Activated CD8-positive, alpha-beta T cell treated with anti-CD3 and anti-CD28 coated beads for 36 hours (primary cell): ENCODE results near the gene BCKDK. TPM values are rescaled to one million over a fixed set of nuclear protein-coding genes. Genes with fewer than 3 reads are reported as not detected.

Source experiments
- ATAC-seq: fragments of 200-7000 bp; cut with Tn5 transposase; one replicate; pipeline ENCODE4 v1.10.0; 2021; ENCODE audit warnings: mild to moderate bottlenecking, moderate library complexity
- CTCF ChIA-PET: fragments of 350-600 bp; sonication (Branson Sonifier 250); formaldehyde crosslinking; loops from one replicate; lab custom pipeline; 2021; ENCODE audit warnings: antibody characterized with exemption; lab: Charles Lee
- POLR2A ChIA-PET: fragments of 350-600 bp; sonication (Branson Sonifier 250); formaldehyde crosslinking; loops from one replicate; lab custom pipeline; 2021; ENCODE audit warnings: antibody characterized with exemption; lab: Charles Lee
- DNase-seq: peaks from one replicate; pipeline ENCODE4 v3.0.0-alpha.2; 2020
- H3K27ac Mint-ChIP-seq: one replicate; pipeline ENCODE4 v1.8.0; 2021; ENCODE audit warnings: mild to moderate bottlenecking, mixed read lengths
- H3K27me3 Mint-ChIP-seq: one replicate; pipeline ENCODE4 v1.8.0; 2021; ENCODE audit warnings: mixed read lengths
- H3K36me3 Mint-ChIP-seq: one replicate; pipeline ENCODE4 v1.8.0; 2021; ENCODE audit warnings: low read depth, mixed read lengths
- H3K4me1 Mint-ChIP-seq: one replicate; pipeline ENCODE4 v1.8.0; 2021; ENCODE audit warnings: low read depth, mixed read lengths
- H3K4me3 Mint-ChIP-seq: one replicate; pipeline ENCODE4 v1.8.0; 2021; ENCODE audit warnings: mild to moderate bottlenecking, moderate library complexity, mixed read lengths
- H3K9me3 Mint-ChIP-seq: one replicate; pipeline ENCODE4 v1.8.0; 2021; ENCODE audit warnings: mixed read lengths
- CTCF ChIP-seq: fragments of 200-600 bp; IDR thresholded peaks from one replicate; pipeline ENCODE4 v1.8.0; 2022; ENCODE audit warnings: antibody characterized with exemption, mild to moderate bottlenecking
- intact Hi-C: fragments of 100-400 bp; cut with micrococcal nuclease; formaldehyde crosslinking; loops from one replicate; pipeline ENCODE4 v1.10.0; 2022
- total RNA-seq, 2 experiments: library from RNA; stranded (reverse); gene quantifications; one replicate each; pipeline ENCODE4 v1.2.3, GENCODE V29; 2021

The BCKDK gene
- total RNA-seq, 2 experiments from 2014 or later = 55.1 to 58.7 TPM

- H3K4me1 Mint-ChIP-seq = peaks cover 2% of the 10 kb centered on the region
- peaks cover 21% of the 10 kb centered on the region for H3K36me3 Mint-ChIP-seq
- intact Hi-C loops = no loop called here
- H3K9me3 Mint-ChIP-seq = no peaks in the 10 kb centered on the region
- no peak overlapping the region for H3K27ac Mint-ChIP-seq
- ChIA-PET CTCF (interaction anchor here (0.7 to 3.0 kb wide), 2 partner anchors 13 kb away, joined by 3 to 12 read pairs; no protein-coding TSS in a partner anchor), POLR2A (interaction anchor here (0.8 kb wide), 1 partner anchor 66 kb away, joined by 3 read pairs; no protein-coding TSS in a partner anchor)
- H3K27me3 Mint-ChIP-seq = no peaks in the 10 kb centered on the region
- no peak for DNase-seq
- no peak for TF ChIP-seq CTCF
- ATAC-seq = no peak
- no peak overlapping the region for H3K4me3 Mint-ChIP-seq
Observed at GRCh38 chr16:31128711-31129567, 20.8 kb downstream of the BCKDK start.

- H3K4me3 Mint-ChIP-seq = no peak overlapping the region
- DNase-seq (no peak), ATAC-seq (no peak)
- no peak overlapping the region for H3K27ac Mint-ChIP-seq
- H3K27me3 Mint-ChIP-seq = no peaks in the 10 kb centered on the region
- no peaks in the 10 kb centered on the region for H3K9me3 Mint-ChIP-seq
- intact Hi-C loops = no loop called here
- H3K4me1 Mint-ChIP-seq = peaks cover 2% of the 10 kb centered on the region
- POLR2A ChIA-PET = interaction anchor here (0.8 kb wide), 1 partner anchor 66 kb away, joined by 3 read pairs; no protein-coding TSS in a partner anchor
- CTCF ChIA-PET = interaction anchor here (3.0 kb wide), 1 partner anchor 12 kb away, joined by 12 read pairs; no protein-coding TSS in a partner anchor
- H3K36me3 Mint-ChIP-seq = peaks cover 17% of the 10 kb centered on the region
- TF ChIP-seq CTCF = no peak
Observed at GRCh38 chr16:31129568-31130335, 21.6 kb downstream of the BCKDK start.

- Mint-ChIP-seq H3K27me3 (no peaks in the 10 kb centered on the region), H3K27ac (no peak overlapping the region), H3K36me3 (peaks cover 15% of the 10 kb centered on the region), H3K4me1 (peaks cover 2% of the 10 kb centered on the region), H3K4me3 (no peak overlapping the region), H3K9me3 (no peaks in the 10 kb centered on the region)
- ATAC-seq (no peak), DNase-seq (no peak)
- no peak for TF ChIP-seq CTCF
- POLR2A ChIA-PET = no interaction called here
- intact Hi-C loops = no loop called here
- CTCF ChIA-PET = interaction anchor here (3.0 kb wide), 1 partner anchor 12 kb away, joined by 12 read pairs; no protein-coding TSS in a partner anchor
Observed at GRCh38 chr16:31130336-31130891, 22.2 kb downstream of the BCKDK start.

- Mint-ChIP-seq H3K27me3 (no peaks in the 10 kb centered on the region), H3K9me3 (no peaks in the 10 kb centered on the region), H3K36me3 (peaks cover 13% of the 10 kb centered on the region), H3K4me3 (no peak overlapping the region), H3K27ac (no peak overlapping the region), H3K4me1 (peaks cover 2% of the 10 kb centered on the region)
- intact Hi-C loops = no loop called here
- no peak for DNase-seq
- CTCF ChIA-PET = interaction anchor here (1.1 to 3.0 kb wide), 2 partner anchors 10 to 11 kb away, joined by 3 to 12 read pairs; no protein-coding TSS in a partner anchor
- no peak for ATAC-seq
- POLR2A ChIA-PET = interaction anchor here (0.9 kb wide), 1 partner anchor 13 kb away, joined by 4 read pairs; the partner anchor contains the start of gene KAT8
- no peak for TF ChIP-seq CTCF
Observed at GRCh38 chr16:31130899-31131298, 22.7 kb downstream of the BCKDK start.
